Activated CD8-positive, alpha-beta T cell treated with anti-CD3 and anti-CD28 coated beads for 36 hours (primary cell): ENCODE results near the gene ACSF3. TPM values are rescaled to one million over a fixed set of nuclear protein-coding genes. Genes with fewer than 3 reads are reported as not detected.

ENCODE experiments used
- ATAC-seq: fragments of 200-7000 bp; cut with Tn5 transposase; one replicate; pipeline ENCODE4 v1.10.0; 2021; ENCODE audit warnings: mild to moderate bottlenecking, moderate library complexity
- CTCF ChIA-PET: fragments of 350-600 bp; sonication (Branson Sonifier 250); formaldehyde crosslinking; loops from one replicate; lab custom pipeline; 2021; ENCODE audit warnings: antibody characterized with exemption; lab: Charles Lee
- POLR2A ChIA-PET: fragments of 350-600 bp; sonication (Branson Sonifier 250); formaldehyde crosslinking; loops from one replicate; lab custom pipeline; 2021; ENCODE audit warnings: antibody characterized with exemption; lab: Charles Lee
- DNase-seq: peaks from one replicate; pipeline ENCODE4 v3.0.0-alpha.2; 2020
- H3K27ac Mint-ChIP-seq: one replicate; pipeline ENCODE4 v1.8.0; 2021; ENCODE audit warnings: mild to moderate bottlenecking, mixed read lengths
- H3K27me3 Mint-ChIP-seq: one replicate; pipeline ENCODE4 v1.8.0; 2021; ENCODE audit warnings: mixed read lengths
- H3K36me3 Mint-ChIP-seq: one replicate; pipeline ENCODE4 v1.8.0; 2021; ENCODE audit warnings: low read depth, mixed read lengths
- H3K4me1 Mint-ChIP-seq: one replicate; pipeline ENCODE4 v1.8.0; 2021; ENCODE audit warnings: low read depth, mixed read lengths
- H3K4me3 Mint-ChIP-seq: one replicate; pipeline ENCODE4 v1.8.0; 2021; ENCODE audit warnings: mild to moderate bottlenecking, moderate library complexity, mixed read lengths
- H3K9me3 Mint-ChIP-seq: one replicate; pipeline ENCODE4 v1.8.0; 2021; ENCODE audit warnings: mixed read lengths
- intact Hi-C: fragments of 100-400 bp; cut with micrococcal nuclease; formaldehyde crosslinking; loops from one replicate; pipeline ENCODE4 v1.10.0; 2022
- total RNA-seq, 2 experiments: library from RNA; stranded (reverse); gene quantifications; one replicate each; pipeline ENCODE4 v1.2.3, GENCODE V29; 2021
- TF ChIP-seq, protein P1 (sequence below): fragments of 200-600 bp; IDR thresholded peaks from one replicate; pipeline ENCODE4 v1.8.0; 2022; ENCODE audit warnings: antibody characterized with exemption, mild to moderate bottlenecking

The ACSF3 gene
- total RNA-seq, result 10 to 100 TPM; 44.6 to 45.9 TPM

GRCh38 chr16:89093602-89094251, at the start of gene ACSF3:
Gene ACSF3 (plus strand): TSS chr16:89093852. CDS start chr16:89100682, 6,830 bp downstream.
- POLR2A ChIA-PET, result interaction anchor here (0.7 to 1.8 kb wide), 9 partner anchors 10 to 336 kb away, joined by 3 to 12 read pairs (median 4); no protein-coding TSS in a partner anchor
- ATAC-seq (peak; percentile 33), DNase-seq (peak; percentile 64)
- Mint-ChIP-seq H3K27ac (peak within 1 kb of the TSS; percentile 96), H3K36me3 (peaks cover 20% of the 10 kb centered on the region), H3K27me3 (peaks cover 2% of the 10 kb centered on the region), H3K4me1 (peaks cover 40% of the 10 kb centered on the region), H3K4me3 (peak within 1 kb of the TSS; percentile 85), H3K9me3 (no peaks in the 10 kb centered on the region)
- TF ChIP-seq, protein P1, sequence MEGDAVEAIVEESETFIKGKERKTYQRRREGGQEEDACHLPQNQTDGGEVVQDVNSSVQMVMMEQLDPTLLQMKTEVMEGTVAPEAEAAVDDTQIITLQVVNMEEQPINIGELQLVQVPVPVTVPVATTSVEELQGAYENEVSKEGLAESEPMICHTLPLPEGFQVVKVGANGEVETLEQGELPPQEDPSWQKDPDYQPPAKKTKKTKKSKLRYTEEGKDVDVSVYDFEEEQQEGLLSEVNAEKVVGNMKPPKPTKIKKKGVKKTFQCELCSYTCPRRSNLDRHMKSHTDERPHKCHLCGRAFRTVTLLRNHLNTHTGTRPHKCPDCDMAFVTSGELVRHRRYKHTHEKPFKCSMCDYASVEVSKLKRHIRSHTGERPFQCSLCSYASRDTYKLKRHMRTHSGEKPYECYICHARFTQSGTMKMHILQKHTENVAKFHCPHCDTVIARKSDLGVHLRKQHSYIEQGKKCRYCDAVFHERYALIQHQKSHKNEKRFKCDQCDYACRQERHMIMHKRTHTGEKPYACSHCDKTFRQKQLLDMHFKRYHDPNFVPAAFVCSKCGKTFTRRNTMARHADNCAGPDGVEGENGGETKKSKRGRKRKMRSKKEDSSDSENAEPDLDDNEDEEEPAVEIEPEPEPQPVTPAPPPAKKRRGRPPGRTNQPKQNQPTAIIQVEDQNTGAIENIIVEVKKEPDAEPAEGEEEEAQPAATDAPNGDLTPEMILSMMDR, result no peak
- CTCF ChIA-PET, result interaction anchor here (1.0 to 1.7 kb wide), 3 partner anchors 73 to 146 kb away, joined by 4 to 5 read pairs (median 4); partner anchors contain the start of gene ZNF778
- intact Hi-C loops, result loop anchor here (10.0 kb wide), 2 partner anchors 69 to 149 kb away; no protein-coding TSS in a partner anchor

GRCh38 chr16:89044418-89045180, 49.1 kb upstream of the ACSF3 start:
- H3K36me3 Mint-ChIP-seq, result no peaks in the 10 kb centered on the region
- ChIA-PET POLR2A (no interaction called here), CTCF (no interaction called here)
- peaks cover 3% of the 10 kb centered on the region for H3K9me3 Mint-ChIP-seq
- H3K4me3 Mint-ChIP-seq, result no peak overlapping the region
- no peaks in the 10 kb centered on the region for H3K27me3 Mint-ChIP-seq
- DNase-seq (no peak), ATAC-seq (no peak)
- TF ChIP-seq, protein P1, result no peak
- intact Hi-C loops, result no loop called here
- no peaks in the 10 kb centered on the region for H3K4me1 Mint-ChIP-seq
- H3K27ac Mint-ChIP-seq, result no peak overlapping the region

GRCh38 chr16:89045181-89045815, 48.4 kb upstream of the ACSF3 start:
- Mint-ChIP-seq H3K36me3 (no peaks in the 10 kb centered on the region), H3K9me3 (peaks cover 3% of the 10 kb centered on the region), H3K4me3 (no peak overlapping the region), H3K27ac (no peak overlapping the region), H3K27me3 (no peaks in the 10 kb centered on the region), H3K4me1 (no peaks in the 10 kb centered on the region)
- ChIA-PET CTCF (no interaction called here), POLR2A (no interaction called here)
- no peak for DNase-seq
- ATAC-seq, result no peak
- TF ChIP-seq, protein P1, result no peak
- intact Hi-C loops, result no loop called here

DNA sequence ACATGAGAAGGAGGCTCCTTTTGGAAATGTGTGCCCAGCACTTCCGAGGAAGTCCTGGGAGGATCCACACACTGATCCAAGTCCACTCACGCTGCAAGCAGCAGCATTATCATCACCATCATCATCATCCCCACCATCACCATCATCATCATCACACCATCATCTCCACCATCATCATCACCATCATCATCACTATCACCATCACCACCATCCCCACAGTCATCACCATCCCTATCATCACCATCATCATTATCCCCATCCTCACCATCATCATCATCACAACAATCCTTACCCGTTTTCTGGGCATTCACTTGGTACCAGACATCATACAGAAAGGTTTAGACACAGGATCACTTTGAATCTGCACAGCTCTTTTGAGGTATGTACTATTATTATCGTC, 47.8 kb upstream of the ACSF3 start:
- TF ChIP-seq, protein P1, result no peak
- no peak overlapping the region for H3K27ac Mint-ChIP-seq
- H3K4me1 Mint-ChIP-seq, result no peaks in the 10 kb centered on the region
- POLR2A ChIA-PET, result no interaction called here
- no peak for ATAC-seq
- CTCF ChIA-PET, result no interaction called here
- H3K9me3 Mint-ChIP-seq, result peaks cover 3% of the 10 kb centered on the region
- no peak for DNase-seq
- no peaks in the 10 kb centered on the region for H3K36me3 Mint-ChIP-seq
- no peak overlapping the region for H3K4me3 Mint-ChIP-seq
- H3K27me3 Mint-ChIP-seq, result no peaks in the 10 kb centered on the region
- intact Hi-C loops, result no loop called here
